Ishikawa (cell line): ENCODE measurements around the gene MYBPC1.

Source experiments
- CEBPB ChIP-seq: IDR thresholded peaks from 2 replicates; pipeline ENCODE4 v1.6.1; 2012
- CREB1 ChIP-seq: IDR thresholded peaks from 2 replicates; pipeline ENCODE4 v1.6.1; 2012; ENCODE audit warnings: low read depth
- EGR1 ChIP-seq: IDR thresholded peaks from 2 replicates; pipeline ENCODE4 v1.6.1; 2012
- EP300 ChIP-seq: IDR thresholded peaks from 2 replicates; pipeline ENCODE4 v1.6.1; 2012; ENCODE audit warnings: borderline replicate concordance
- FOXM1 ChIP-seq: IDR thresholded peaks from 2 replicates; pipeline ENCODE4 v1.6.1; 2012; ENCODE audit warnings: low read depth, borderline replicate concordance
- MAX ChIP-seq: IDR thresholded peaks from 2 replicates; pipeline ENCODE4 v1.6.1; 2012
- NFIC ChIP-seq: IDR thresholded peaks from 2 replicates; pipeline ENCODE4 v1.6.1; 2012
- RAD21 ChIP-seq: IDR thresholded peaks from 2 replicates; pipeline ENCODE4 v1.6.1; 2012; ENCODE audit warnings: low read depth
- REST ChIP-seq: IDR thresholded peaks from 2 replicates; pipeline ENCODE4 v1.6.1; 2012; ENCODE audit warnings: low read depth, mild to moderate bottlenecking
- TAF1 ChIP-seq: IDR thresholded peaks from 2 replicates; pipeline ENCODE4 v1.6.1; 2012; ENCODE audit warnings: low read depth, mild to moderate bottlenecking
- TCF12 ChIP-seq: IDR thresholded peaks from 2 replicates; pipeline ENCODE4 v1.6.1; 2012; ENCODE audit warnings: low read depth
- TEAD4 ChIP-seq: IDR thresholded peaks from 2 replicates; pipeline ENCODE4 v1.6.1; 2012
- USF1 ChIP-seq: IDR thresholded peaks from 2 replicates; pipeline ENCODE4 v1.6.1; 2012
- YY1 ChIP-seq: IDR thresholded peaks from 2 replicates; pipeline ENCODE4 v1.6.1; 2012; ENCODE audit warnings: low read depth
- ZBTB7A ChIP-seq: IDR thresholded peaks from 2 replicates; pipeline ENCODE4 v1.6.1; 2012; ENCODE audit warnings: low read depth

The MYBPC1 gene

GRCh38 chr12:101710288-101710687 lies 115.5 kb downstream of the MYBPC1 start:
- TF ChIP-seq CREB1 (no peak), CEBPB (no peak), REST (no peak), FOXM1 (no peak), RAD21 (no peak), TEAD4 (no peak), MAX (no peak), YY1 (no peak), EGR1 (no peak), TCF12 (no peak), USF1 (no peak), NFIC (no peak), TAF1 (no peak), EP300 (no peak), ZBTB7A (no peak)

GRCh38 chr12:101713059-101713682 lies 118.4 kb downstream of the MYBPC1 start:
- no peak for TF ChIP-seq REST
- TF ChIP-seq NFIC = no peak
- no peak for TF ChIP-seq EGR1
- no peak for TF ChIP-seq MAX
- no peak for TF ChIP-seq TAF1
- no peak for TF ChIP-seq CEBPB
- no peak for TF ChIP-seq EP300
- TF ChIP-seq CREB1 = no peak
- TF ChIP-seq TCF12 = no peak
- TF ChIP-seq ZBTB7A = no peak
- TF ChIP-seq YY1 = no peak
- no peak for TF ChIP-seq RAD21
- no peak for TF ChIP-seq FOXM1
- TF ChIP-seq USF1 = no peak
- no peak for TF ChIP-seq TEAD4

- TF ChIP-seq ZBTB7A = no peak
- TF ChIP-seq TEAD4 = no peak
- TF ChIP-seq REST = no peak
- no peak for TF ChIP-seq EP300
- no peak for TF ChIP-seq FOXM1
- TF ChIP-seq NFIC = no peak
- TF ChIP-seq CEBPB = no peak
These were observed 119.2 kb downstream of the MYBPC1 start for GRCh38 chr12:101713930-101714329.

GRCh38 chr12:101714877-101715444 lies 120.2 kb downstream of the MYBPC1 start:
- no peak for TF ChIP-seq ZBTB7A
- no peak for TF ChIP-seq FOXM1
- TF ChIP-seq TEAD4 = no peak
- no peak for TF ChIP-seq NFIC
- TF ChIP-seq EP300 = no peak
- no peak for TF ChIP-seq REST
- TF ChIP-seq RAD21 = no peak
- no peak for TF ChIP-seq MAX
- no peak for TF ChIP-seq CEBPB
